HPDE6-E6E7 (cell line): Measurements from ENCODE around the gene OBSL1.
A peak's percentile ranks its signal among the peaks of the same experiment; 100 is the strongest.

Experiments used
- DNase-seq: peaks from one replicate; pipeline ENCODE4 v3.0.0; 2011; ENCODE audit warnings: missing footprints; ENCODE audit errors: extremely low spot score

Gene OBSL1

DNA sequence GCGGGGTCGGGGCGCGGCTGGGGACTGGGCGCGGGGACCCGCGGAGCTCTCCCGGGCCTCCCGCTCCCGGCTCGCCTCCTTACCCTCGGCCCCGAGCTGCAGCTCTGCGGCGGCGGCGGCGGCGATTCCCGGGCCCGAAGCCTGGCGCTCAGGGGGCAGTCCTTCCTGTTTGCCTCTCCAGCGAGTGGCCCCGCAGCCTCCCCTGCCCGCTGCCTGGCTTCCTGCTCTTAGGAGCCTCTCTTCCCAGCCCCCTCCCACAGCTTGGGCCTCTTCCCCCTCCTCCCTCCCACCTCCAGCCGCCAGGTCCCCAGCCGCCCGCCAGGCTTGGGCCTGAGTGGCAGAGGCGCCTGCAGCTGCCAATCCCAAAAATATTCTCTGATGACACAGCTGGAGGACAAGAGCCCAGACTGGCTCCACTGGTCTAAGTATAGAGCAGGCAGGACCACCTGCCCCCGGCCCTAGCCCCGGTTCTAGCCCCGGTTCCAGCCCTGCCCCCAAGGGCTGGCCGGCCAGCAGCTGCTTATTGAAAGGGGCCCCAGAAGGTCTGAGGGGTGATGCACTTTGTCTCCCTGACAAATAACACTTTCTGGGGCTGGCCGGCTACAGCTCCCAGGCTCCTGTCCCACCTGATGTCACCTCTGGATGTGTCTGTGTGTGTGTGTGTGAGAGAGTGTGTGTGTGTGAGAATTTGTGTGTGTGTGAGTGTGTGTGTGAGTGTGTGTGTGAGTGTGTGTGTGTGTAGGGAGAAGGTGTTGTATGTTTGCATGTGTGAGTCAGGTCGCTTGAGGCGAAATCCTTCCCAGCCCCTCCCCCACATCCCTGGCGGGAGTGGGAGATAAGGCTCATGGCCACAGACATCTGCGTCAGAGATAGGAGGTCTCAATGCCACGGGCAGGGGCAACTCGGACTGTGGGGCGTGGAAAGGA, at the start of gene OBSL1:
Gene OBSL1, minus strand, starts transcription at position 229 of the 926 bp plus-strand sequence. CDS start 307 bp downstream, outside the sequence.
- no peak for DNase-seq

- DNase-seq = no peak
Observed at GRCh38 chr2:219620546-219620945, 49.2 kb upstream of the OBSL1 start.

DNA sequence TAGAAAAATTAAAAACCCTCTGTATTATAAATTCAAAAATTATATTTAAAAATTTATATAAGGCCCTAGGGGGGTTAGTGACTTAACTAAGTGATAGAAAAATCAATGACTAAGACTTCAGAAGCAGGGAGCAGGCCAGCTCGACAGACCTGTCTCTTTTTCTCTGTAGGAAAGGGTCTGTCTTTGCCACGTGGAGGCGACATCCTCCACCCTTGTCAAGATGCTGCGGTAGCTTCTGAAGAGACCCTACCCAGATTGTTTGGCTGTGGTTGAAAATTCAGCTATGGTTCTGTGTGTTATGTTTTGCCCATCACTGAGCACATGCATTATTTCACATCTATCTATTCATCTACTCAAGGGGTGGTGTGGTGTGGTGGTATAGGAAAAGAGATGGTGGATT, 47.9 kb upstream of the OBSL1 start:
- no peak for DNase-seq

DNA sequence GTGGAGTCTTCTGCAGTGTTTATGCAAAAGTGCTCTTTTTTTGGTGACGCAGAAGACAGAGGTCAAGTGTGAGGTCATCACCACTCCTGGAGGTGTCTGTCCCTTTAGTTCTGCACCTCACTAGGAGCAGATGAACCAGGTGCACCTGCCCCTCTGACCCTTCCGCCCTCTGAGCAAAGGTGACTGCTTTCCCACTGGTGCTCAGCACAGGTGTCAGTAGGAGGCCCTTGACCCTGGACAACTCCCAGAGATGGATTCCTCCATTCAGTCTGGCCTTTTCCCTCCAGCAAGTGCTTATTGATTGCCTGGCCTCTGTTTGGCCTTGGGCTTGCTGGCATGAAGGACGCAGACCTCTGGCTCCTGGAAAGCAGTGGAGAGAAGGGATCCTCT, 47.4 kb upstream of the OBSL1 start:
- no peak for DNase-seq

GRCh38 chr2:219616550-219616949, 45.2 kb upstream of the OBSL1 start:
- no peak for DNase-seq

DNA sequence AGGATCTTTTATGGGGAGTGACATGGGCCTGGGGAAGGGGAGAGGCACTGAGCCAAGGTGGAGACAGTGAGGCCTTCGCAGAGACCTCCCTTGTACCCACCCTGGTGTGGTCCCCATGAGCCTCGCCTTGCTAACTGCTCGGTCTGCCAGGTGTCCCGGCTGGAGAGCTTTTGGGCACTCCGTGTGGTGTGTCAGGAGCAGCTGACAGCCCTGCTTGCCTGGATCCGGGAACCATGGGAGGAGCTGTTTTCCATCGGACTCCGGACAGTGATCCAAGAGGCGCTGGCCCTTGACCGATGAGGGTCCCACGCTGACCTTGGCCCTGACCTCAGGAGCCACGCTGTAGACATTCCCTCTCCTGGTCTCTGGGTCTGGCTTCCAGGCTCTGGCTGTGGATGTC, 44.6 kb upstream of the OBSL1 start:
- DNase-seq = no peak

DNA sequence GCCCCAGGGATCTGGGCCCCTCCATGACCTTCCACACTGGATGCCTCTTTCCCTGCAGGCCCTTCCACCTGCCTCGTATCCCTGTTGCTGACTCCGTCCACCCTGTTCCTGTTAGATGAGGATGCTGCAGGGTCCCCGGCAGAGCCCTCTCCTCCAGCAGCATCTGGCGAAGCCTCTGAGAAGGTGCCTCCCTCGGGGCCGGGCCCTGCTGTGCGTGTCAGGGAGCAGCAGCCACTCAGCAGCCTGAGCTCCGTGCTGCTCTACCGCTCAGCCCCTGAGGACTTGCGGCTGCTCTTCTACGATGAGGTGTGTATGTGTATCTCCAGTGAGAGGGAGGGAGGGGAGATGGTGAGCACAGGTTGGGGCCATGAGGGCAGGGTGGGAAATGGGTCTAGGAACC, 43.7 kb upstream of the OBSL1 start:
- DNase-seq = no peak

DNA sequence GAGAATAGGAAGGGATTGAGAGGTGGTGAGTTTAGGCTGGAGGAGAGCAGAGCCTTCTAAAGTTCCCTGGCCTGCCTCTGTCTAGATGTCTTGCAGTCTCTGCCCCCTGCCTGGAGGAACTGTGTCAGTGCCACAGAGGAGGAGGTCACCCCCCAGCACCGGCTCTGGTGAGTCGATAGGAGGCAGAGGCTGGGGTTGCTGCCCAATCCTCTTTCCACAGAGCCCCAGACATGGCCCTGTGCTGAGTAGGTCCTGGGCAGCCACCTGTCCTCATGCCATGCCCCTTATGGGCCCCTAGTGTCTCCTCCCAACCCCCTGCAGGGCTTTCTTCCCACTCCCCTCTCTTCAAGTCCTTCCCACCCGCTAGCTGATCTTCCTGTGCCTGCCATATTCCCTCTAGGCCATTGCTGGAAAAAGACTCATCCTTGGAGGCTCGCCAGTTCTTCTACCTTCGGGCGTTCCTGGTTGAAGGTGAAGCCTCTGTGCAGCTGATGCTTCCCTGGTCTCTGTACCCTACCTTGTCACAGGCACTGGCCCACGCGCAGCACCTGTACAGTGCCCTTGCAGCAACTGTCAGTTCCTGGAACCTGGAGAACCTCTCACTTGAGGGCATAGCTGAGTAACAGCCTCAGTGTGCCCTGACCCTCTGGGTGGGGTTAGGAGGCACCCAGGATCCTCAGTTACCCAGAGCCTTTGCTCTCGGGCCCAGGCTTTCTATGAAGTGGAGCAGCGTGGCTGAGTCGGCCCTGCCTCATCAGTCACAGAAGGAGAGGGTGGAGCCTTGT, 42.9 kb upstream of the OBSL1 start:
- no peak for DNase-seq

- DNase-seq = no peak
Observed at GRCh38 chr2:219613461-219614070, 42.2 kb upstream of the OBSL1 start.

DNA sequence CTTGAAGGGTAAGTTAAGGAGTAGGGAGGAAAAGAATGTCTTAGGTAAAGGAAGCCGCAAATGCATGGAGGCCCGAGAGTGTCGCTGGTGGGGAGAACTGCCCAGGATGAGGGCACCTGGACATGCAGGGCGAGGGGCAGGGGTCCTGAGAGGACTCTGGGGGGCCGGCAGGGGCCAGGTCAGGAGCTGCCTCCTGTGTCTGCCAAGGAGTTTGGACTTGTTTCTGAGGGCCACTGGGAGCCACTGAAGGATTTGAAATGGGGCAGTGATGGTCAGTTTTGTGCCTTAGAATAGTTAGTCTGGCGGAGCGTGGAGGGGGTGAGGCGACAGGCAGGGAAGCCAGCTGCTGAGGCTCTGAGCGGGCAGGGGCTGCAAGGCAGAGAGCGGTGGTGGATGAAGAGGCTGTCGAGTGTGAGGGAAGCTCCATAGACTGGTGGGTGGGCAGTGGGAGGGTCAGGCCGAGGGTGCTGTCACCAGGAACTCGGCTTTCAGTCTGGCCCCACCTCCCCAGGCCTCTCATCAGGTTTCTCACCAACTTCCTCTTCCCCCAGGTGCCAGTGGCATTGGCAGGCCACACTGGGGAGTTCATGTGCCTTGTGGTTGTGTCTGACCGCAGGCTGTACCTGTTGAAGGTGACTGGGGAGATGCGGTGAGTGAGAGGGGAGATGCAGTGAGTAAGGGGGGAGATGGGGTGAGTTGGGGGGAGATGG, 41.4 kb upstream of the OBSL1 start:
- DNase-seq = no peak

GRCh38 chr2:219611866-219612576, 40.7 kb upstream of the OBSL1 start:
- no peak for DNase-seq

GRCh38 chr2:219611306-219611705, 40.0 kb upstream of the OBSL1 start:
- no peak for DNase-seq

DNA sequence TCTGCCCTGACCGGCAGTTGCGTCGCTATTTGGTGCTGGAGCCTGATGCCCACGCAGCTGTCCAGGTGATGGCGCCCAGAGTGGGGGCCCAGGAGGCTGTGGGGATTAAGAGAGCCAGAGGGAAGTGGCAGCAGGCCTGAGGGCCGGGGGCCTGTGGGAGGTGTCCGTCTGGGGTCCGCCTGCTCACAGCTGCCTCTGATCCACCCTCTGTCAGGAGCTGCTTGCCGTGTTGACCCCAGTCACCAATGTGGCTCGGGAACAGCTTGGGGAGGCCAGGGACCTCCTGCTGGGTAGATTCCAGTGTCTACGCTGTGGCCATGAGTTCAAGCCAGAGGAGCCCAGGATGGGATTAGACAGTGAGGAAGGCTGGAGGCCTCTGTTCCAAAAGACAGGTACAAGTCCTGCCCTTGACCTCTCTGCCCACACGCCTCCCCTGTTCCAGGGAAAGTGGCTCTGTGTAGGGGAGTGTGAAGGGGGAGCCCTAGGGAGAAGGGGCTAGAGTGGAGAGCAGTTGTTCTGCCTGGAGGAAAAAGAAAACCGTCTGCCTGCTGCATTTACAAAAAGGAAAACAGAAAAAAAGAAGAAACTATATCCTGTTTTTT, 37.9 kb upstream of the OBSL1 start:
- no peak for DNase-seq

GRCh38 chr2:219608399-219608964, 37.1 kb upstream of the OBSL1 start:
- no peak for DNase-seq

- no peak for DNase-seq
Observed at GRCh38 chr2:219607931-219608330, 36.6 kb upstream of the OBSL1 start.

GRCh38 chr2:219605607-219605954, 34.2 kb upstream of the OBSL1 start:
- DNase-seq = no peak

GRCh38 chr2:219603771-219604170, 32.4 kb upstream of the OBSL1 start:
- DNase-seq = no peak

DNA sequence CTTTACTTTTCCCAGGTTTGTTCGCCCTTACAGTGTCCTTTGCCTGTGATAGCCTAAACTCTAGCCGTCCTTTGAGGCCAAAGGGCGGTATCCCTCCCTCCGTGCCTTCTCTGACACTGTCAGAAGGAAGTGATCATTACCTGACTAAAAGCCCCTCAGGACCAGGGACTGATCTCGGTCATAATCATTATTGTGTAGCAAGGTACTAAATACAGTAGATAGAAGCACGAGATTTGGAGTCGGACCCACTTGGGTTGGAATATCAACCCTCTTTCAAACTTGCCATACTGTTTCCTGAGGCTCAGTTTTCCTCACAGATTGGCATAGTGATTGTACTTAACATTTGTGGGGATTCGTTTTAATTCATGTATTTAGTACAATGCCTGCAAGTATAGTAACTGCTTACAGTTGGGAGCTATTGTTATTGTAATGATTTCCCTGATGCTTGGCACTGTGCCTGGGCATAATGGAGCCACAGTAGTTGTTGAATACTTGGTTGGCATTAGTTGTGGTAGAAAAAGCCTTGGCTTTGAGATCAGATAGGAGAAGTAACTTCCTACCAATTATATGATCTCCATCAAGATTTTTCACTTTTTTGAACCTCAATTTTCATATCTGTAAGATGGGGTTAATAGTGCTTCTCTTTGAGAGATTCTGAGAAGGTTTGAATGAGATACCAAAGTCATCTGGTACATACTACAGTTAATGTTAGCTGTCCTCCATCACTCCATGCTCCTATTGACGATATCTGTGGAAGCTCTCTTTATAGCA, 27.2 kb upstream of the OBSL1 start:
- DNase-seq = no peak

DNA sequence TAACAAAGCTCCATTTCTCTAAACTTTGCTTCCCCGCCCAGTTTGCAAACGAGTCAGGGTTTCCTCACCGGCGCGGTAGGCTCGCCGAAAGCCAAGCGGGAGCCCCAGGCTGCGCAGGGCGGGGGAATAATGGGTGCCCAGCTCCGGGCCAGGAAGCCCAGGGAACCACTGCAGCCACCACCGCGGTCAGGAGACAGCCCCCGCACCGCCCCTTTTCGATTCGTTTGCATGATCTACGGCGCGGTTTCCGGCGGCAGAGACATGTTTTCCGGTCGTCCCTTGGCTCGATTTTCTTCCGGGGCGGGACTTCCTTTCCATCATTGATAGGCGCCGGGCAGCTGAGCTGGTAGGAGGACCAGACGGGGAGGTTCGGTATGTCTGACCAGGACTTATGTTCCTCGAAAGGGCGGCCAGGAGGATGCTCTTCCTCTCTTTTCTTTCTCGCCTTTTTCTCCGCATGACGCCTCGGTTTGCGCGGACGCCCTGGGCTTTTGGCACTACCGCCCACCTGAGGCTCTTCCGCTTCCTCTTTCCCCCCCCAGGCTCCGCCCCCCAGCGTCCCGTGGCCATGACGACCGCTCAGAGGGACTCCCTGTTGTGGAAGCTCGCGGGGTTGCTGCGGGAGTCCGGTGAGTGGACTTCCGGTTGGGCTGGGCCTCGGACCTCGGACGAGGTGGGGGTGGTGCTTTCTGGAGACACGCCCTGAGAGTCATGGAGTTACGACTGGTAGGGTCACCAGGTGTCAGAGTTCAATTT, 26.4 kb upstream of the OBSL1 start, which contains the start of gene STK11IP:
Gene STK11IP, plus strand, starts transcription at position 306 of the 756 bp plus-strand sequence. Its CDS starts 263 bp downstream, at position 569.
- peak; percentile 99 for DNase-seq
